Testis (tissue), 2 donors: ENCODE results near the gene GREB1.

Source experiments
- POLR2A ChIP-seq: fragments of 450-650 bp; IDR thresholded peaks from one replicate; pipeline ENCODE4 v1.6.1; 2017; ENCODE audit warnings: antibody characterized with exemption, mild to moderate bottlenecking, moderate library complexity
- TF ChIP-seq, protein P1 (sequence below), 3 experiments: fragments of 450-650 bp in 2 of 3; fragments of 200-600 bp in 1 of 3; sonication (generic) in 1 of 3; IDR thresholded peaks; one replicate each; pipeline ENCODE4 v1.5.1; 2016 to 2019; ENCODE audit warnings: antibody characterized with exemption in 3 of 3, mild to moderate bottlenecking in 2 of 3, moderate library complexity in 1 of 3

DNA sequence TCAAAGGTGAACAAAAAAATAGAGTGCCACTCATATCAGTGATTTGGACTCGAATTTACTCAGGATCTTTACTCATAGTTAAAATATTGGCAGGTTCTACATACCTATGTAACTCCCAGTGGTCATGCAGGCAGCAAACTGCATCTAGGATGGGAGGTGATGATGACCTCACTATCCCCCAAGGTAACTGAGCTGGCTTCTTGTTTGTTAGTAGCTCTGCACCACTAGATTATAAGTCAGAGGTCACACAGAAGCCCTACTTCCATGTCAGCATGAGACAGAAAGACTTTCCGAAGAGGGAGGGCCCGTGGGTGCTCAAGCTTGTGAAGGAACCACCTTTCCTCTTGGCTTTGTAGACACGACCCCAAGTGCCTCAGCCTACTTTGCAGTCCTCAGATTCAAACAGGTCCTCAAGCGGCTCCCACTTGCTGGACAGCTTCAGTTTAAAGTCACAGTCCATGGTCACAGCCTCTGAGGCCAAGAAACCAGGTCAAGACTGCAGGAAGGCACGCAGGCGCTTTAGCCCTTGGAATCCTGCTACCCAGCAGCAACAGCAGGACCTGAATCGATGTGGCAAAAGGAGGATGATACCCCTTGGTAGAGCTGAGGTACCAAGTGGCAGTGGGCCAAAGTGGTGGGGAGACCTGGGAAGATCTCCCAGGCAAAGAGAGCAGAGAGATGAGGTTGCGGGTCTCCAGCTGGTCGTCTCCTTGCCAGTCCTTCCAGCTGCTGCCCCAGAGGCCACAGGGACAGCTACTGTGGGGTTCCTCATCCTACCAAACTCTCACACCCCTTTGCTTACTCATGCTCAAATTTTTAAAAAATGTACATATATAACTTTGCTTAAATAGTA lies 131.9 kb downstream of the GREB1 start:
- TF ChIP-seq, protein P1, sequence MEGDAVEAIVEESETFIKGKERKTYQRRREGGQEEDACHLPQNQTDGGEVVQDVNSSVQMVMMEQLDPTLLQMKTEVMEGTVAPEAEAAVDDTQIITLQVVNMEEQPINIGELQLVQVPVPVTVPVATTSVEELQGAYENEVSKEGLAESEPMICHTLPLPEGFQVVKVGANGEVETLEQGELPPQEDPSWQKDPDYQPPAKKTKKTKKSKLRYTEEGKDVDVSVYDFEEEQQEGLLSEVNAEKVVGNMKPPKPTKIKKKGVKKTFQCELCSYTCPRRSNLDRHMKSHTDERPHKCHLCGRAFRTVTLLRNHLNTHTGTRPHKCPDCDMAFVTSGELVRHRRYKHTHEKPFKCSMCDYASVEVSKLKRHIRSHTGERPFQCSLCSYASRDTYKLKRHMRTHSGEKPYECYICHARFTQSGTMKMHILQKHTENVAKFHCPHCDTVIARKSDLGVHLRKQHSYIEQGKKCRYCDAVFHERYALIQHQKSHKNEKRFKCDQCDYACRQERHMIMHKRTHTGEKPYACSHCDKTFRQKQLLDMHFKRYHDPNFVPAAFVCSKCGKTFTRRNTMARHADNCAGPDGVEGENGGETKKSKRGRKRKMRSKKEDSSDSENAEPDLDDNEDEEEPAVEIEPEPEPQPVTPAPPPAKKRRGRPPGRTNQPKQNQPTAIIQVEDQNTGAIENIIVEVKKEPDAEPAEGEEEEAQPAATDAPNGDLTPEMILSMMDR (IDR thresholded peaks at IDR 0.05): no peak
- TF ChIP-seq POLR2A: no peak
